HG02588 (cell line): ENCODE results near the gene BCL2L11.
A peak's percentile ranks its signal among the peaks of the same experiment; 100 is the strongest.
"Not testable (repeated sequence)": the region's sequence is repeated elsewhere in the genome, so short reads cannot be mapped to it uniquely, and the experiment has no call there.

Source experiments
- ATAC-seq: cut with Tn5 transposase; IDR thresholded peaks from one replicate; pipeline ENCODE4 v1.9.1; 2021; ENCODE audit warnings: mild to moderate bottlenecking, moderate library complexity; ENCODE audit not compliant: unreplicated experiment

The BCL2L11 gene

GRCh38 chr2:111120253-111121027 is at the start of gene BCL2L11:
TSS of gene BCL2L11 (plus strand) at chr2:111120914. CDS start at chr2:111123746, 2,832 bp downstream.
- ATAC-seq: peak; percentile 45

- ATAC-seq: no peak
Observed at GRCh38 chr2:111071600-111072171, 49.0 kb upstream of the BCL2L11 start.

GRCh38 chr2:111072220-111072871 is 48.4 kb upstream of the BCL2L11 start:
- no peak for ATAC-seq

- not testable (repeated sequence) for ATAC-seq
Observed at GRCh38 chr2:111082659-111083058, 38.1 kb upstream of the BCL2L11 start.

GRCh38 chr2:111091811-111092211 is 28.9 kb upstream of the BCL2L11 start:
- ATAC-seq: no peak

- no peak for ATAC-seq
Observed at GRCh38 chr2:111094691-111095090, 26.0 kb upstream of the BCL2L11 start.

GRCh38 chr2:111095434-111095833 is 25.3 kb upstream of the BCL2L11 start:
- no peak for ATAC-seq

- ATAC-seq: no peak
Observed at GRCh38 chr2:111099402-111099801, 21.3 kb upstream of the BCL2L11 start.

GRCh38 chr2:111100087-111100764 is 20.5 kb upstream of the BCL2L11 start:
- ATAC-seq: peak; percentile 33

GRCh38 chr2:111100765-111101162 is 19.9 kb upstream of the BCL2L11 start:
- ATAC-seq: peak; percentile 74

- no peak for ATAC-seq
Observed at GRCh38 chr2:111101592-111101991, 19.1 kb upstream of the BCL2L11 start.

GRCh38 chr2:111102216-111102615 is 18.5 kb upstream of the BCL2L11 start:
- no peak for ATAC-seq

GRCh38 chr2:111105926-111106325 is 14.8 kb upstream of the BCL2L11 start:
- ATAC-seq: no peak

GRCh38 chr2:111106706-111107105 is 14.0 kb upstream of the BCL2L11 start:
- ATAC-seq: no peak

- no peak for ATAC-seq
Observed at GRCh38 chr2:111108745-111109271, 11.9 kb upstream of the BCL2L11 start.

- no peak for ATAC-seq
Observed at GRCh38 chr2:111111101-111111755, 9.5 kb upstream of the BCL2L11 start.

GRCh38 chr2:111113838-111114237 is 6.9 kb upstream of the BCL2L11 start:
- no peak for ATAC-seq

GRCh38 chr2:111116011-111116746 is 4.5 kb upstream of the BCL2L11 start:
- ATAC-seq: no peak

GRCh38 chr2:111116843-111117597 is 3.7 kb upstream of the BCL2L11 start:
- peak; percentile 16 for ATAC-seq
